ENCODE data around the gene TNFRSF13B.
"Not testable (repeated sequence)": the region's sequence is repeated elsewhere in the genome, so short reads cannot be mapped to it uniquely, and the experiment has no call there.

Gene TNFRSF13B

GRCh38 chr17:16986391-16986790, 14.5 kb upstream of the TNFRSF13B start:
- DNase-seq, result no peak

DNA sequence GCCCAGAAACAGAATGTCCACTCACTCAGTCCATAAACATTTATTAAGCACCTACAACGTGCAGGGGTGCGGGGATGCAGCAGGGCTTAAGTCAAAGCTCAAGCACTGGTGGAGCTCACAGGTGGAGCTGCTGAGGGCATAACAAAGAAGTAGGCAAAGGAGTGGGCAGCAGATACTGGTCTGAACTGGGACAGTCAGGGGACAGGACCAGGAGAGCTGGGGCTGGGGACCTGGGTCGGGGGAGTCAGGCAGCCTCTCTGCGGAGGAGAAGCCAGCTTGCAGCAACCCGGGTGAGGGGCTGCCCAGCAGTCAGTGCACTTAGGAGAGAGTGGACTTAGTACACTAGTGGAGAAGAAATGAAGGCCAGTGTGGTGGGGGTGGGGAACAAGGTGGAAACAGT, 10.0 kb upstream of the TNFRSF13B start:
- DNase-seq, result no peak

- no peak for DNase-seq
Observed at GRCh38 chr17:16980813-16981731, 9.2 kb upstream of the TNFRSF13B start.

DNA sequence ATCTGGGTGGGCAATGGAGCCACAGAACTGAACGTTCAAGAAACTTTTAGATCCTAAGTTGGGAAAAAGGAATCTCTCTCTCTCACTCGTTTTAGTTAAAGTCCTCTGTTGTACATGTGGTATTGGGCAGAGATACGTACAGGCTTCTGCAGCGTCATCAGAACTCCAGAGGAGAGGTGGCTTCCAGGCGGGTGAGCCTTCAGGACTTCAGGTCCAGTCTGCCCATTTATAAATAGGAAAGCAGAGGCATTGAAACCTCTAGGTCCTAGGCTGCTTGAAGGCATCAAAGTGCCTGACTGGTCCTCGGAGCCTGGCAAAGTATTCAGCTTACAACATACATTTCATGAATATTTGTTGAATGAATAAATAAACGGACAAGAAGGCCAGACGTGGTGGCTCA, 8.1 kb upstream of the TNFRSF13B start:
- DNase-seq, result no peak

- not testable (repeated sequence) for DNase-seq
Observed at GRCh38 chr17:16979237-16979823, 7.4 kb upstream of the TNFRSF13B start.

DNA sequence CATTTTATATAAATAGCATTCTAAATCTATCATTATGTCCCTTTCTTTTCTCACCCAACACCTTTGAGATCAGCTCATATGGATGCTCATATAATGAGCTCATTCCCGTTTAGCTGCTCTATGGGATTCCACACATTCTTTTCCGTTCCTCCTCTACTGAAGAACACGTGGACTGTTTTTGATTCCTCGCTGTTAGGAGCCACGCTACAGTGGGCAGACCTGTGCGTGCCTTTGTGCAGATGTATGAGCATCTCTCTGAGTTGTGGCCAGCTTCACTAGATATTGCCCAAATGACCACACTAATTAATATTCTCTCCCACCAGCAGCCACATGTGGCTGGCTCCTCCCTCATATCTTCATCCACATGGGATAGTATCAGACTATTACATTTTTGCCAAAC, 6.0 kb upstream of the TNFRSF13B start:
- no peak for DNase-seq

GRCh38 chr17:16976725-16977550, 5.0 kb upstream of the TNFRSF13B start:
- no peak for DNase-seq

- DNase-seq, result no peak
Observed at GRCh38 chr17:16975744-16976625, 4.1 kb upstream of the TNFRSF13B start.

- no peak for DNase-seq
Observed at GRCh38 chr17:16975277-16975651, 3.3 kb upstream of the TNFRSF13B start.

GRCh38 chr17:16974569-16975276, 2.8 kb upstream of the TNFRSF13B start:
- DNase-seq, result no peak

DNA sequence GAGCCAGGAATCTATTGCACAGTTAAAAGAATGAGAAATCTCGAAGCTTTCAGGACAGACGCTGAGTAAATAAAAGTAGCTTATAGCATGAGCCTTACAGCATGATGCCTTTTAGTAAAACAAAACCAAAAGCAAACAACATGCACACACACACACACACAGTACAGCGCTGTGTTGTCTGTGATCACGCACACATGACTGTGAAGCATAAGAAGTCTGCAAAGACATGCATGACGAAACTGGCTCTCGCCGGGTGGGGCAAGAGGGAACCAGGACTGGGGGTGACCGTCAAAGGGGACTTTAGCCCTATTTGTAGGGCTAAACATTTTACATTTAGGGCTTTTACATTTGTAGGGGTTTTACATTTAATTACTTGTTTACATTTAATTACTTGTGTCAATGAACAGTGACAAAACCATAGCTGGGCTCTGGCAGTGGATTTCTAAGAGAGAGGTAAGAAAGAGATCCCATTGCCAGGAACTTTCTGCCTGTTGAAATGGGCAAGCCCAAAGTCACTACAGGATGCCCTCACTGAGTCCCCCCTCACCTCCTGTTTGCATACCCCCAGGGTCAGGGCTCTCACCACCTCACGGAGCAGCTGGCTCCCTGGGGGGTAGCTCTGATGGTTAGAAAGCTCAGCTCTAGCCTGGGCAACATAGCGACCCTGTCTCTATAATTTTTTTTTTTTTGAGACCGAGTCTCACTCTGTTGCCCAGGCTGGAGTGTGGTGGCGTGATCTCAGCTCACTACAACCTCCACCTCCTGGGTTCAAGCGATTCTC, 2.0 kb upstream of the TNFRSF13B start:
- no peak for DNase-seq

- DNase-seq, result not testable (repeated sequence)
Observed at GRCh38 chr17:16973043-16973442, 1.1 kb upstream of the TNFRSF13B start.

DNA sequence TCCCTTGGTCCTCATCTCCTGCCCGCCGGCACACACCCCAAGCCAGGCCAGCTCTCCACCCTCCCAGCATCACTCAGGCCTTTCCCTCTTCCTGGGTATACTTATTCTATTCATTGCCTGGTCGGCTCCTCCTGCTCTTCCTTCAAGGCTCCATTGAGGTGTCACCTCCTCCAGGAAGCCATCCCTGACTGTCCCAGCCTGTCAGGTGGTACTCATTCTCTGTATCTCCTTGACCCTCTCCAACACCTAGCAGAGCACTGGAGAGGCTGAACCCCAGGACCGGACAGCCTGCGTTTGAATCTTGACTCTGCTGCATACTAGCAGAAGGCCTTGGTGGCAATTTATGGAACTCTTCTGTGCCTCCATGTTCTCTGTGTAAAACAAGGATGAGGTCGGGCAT, 428 bp upstream of the TNFRSF13B start:
- no peak for DNase-seq

GRCh38 chr17:16969931-16970906, 1.7 kb downstream of the TNFRSF13B start:
- DNase-seq, result no peak

- DNase-seq, result no peak
Observed at GRCh38 chr17:16968786-16969185, 3.1 kb downstream of the TNFRSF13B start.

DNA sequence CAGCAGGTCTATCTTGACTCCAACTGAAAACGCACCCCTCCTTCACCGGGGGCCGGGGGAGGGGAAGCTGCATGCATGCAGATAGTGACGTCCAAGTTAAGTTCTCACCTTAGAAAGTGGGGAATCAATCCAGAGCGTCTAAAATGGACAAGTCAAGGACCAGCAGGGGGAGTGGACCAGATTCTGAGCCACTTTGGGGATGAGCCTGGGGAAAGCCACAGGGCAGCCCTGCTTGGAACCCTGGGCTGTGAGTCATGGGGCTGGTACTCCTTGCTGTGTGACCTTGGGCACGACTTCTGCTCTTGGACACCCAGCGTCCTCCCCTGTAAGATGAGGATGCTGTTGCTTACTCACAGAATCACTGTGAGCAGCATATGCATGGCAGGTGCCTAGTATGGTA, 9.1 kb downstream of the TNFRSF13B start:
- DNase-seq, result no peak

DNA sequence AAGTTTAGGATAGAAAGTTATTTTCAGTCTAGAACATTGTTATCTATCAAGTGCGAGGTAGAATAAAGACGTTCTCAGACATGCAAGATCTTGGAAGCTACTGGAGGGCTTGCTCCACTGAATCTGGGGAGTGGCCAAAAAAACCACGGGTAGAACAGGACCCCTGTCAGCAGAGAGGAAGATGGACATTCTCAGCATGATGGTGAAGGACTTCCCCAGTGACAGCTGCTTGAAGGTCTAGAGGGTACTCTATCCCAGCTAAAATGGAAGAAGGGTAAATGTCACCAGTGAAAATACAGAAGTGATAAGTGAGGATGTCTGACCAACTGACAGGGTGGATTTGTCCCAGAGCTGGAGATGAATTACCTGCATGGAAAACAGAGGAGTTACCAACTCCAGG, 10.1 kb downstream of the TNFRSF13B start:
- no peak for DNase-seq

DNA sequence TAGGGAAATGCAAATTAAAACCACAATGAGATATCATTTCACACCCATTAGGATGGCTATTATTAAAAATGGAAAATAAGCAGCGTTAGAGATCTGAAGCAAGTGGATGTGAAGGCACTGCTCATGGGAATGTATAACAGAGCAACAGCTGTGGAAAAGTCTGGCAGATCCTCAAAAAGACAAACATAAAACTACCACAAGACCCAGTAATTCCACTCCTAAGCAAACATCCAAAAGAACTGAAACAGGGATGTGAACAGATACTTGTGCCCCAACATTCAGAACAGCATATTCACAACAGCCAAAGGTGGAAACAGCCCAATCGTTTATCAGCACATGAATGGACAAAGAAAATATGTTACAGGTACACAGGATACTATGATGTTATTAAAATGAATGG, 10.9 kb downstream of the TNFRSF13B start:
- DNase-seq, result not testable (repeated sequence)

GRCh38 chr17:16955011-16955410, 16.9 kb downstream of the TNFRSF13B start:
- not testable (repeated sequence) for DNase-seq

- DNase-seq, result no peak
Observed at GRCh38 chr17:16954521-16954920, 17.4 kb downstream of the TNFRSF13B start.
